ENCODE data around the gene CLHC1.

DNA sequence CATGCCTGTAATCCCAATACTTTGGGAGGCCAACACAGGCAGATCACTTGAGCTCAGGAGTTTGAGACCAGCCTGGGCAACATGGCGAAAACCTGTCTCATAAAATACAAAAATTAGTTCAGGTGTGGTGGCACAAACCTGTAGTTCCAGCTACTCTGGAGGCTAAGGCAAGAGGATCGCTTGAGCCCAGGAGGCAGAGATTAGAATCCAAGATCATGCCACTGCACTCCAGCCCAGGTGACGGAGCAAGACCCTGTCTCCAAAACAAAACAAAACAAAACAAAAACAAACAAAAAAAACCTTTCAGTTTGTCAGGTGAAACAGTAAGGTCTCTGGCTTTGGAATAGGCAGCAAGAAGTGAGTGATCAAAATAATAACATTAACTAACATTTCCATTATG, 84.6 kb downstream of the CLHC1 start:
- TF ChIP-seq, protein P1, sequence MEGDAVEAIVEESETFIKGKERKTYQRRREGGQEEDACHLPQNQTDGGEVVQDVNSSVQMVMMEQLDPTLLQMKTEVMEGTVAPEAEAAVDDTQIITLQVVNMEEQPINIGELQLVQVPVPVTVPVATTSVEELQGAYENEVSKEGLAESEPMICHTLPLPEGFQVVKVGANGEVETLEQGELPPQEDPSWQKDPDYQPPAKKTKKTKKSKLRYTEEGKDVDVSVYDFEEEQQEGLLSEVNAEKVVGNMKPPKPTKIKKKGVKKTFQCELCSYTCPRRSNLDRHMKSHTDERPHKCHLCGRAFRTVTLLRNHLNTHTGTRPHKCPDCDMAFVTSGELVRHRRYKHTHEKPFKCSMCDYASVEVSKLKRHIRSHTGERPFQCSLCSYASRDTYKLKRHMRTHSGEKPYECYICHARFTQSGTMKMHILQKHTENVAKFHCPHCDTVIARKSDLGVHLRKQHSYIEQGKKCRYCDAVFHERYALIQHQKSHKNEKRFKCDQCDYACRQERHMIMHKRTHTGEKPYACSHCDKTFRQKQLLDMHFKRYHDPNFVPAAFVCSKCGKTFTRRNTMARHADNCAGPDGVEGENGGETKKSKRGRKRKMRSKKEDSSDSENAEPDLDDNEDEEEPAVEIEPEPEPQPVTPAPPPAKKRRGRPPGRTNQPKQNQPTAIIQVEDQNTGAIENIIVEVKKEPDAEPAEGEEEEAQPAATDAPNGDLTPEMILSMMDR (IDR thresholded peaks at IDR 0.05; ENCODE audit: borderline replicate concordance, extremely low read depth, low read length, poor library complexity, severe bottlenecking): no peak
- no peak for TF ChIP-seq EZH2 (IDR thresholded peaks at IDR 0.05; ENCODE audit: borderline replicate concordance, low read depth, low read length, severe bottlenecking)

Measured in DND-41 (cell line).